Astrocyte (in vitro differentiated cells and primary cell): Measurements from ENCODE around the gene PIGB.

Experiments used
- EZH2 ChIP-seq: IDR thresholded peaks from 2 replicates; pipeline ENCODE4 v1.6.1; 2012; ENCODE audit warnings: mild to moderate bottlenecking, low read length, inconsistent platforms; ENCODE audit not compliant: insufficient read depth
- TF ChIP-seq, protein P1 (sequence below): IDR thresholded peaks from 2 replicates; pipeline ENCODE4 v1.5.1; 2011; ENCODE audit warnings: low read depth, mild to moderate bottlenecking, inconsistent platforms, low read length, moderate library complexity; ENCODE audit not compliant: insufficient read depth

GRCh38 chr15:55402707-55403106, 83.7 kb downstream of the PIGB start:
- TF ChIP-seq, protein P1, sequence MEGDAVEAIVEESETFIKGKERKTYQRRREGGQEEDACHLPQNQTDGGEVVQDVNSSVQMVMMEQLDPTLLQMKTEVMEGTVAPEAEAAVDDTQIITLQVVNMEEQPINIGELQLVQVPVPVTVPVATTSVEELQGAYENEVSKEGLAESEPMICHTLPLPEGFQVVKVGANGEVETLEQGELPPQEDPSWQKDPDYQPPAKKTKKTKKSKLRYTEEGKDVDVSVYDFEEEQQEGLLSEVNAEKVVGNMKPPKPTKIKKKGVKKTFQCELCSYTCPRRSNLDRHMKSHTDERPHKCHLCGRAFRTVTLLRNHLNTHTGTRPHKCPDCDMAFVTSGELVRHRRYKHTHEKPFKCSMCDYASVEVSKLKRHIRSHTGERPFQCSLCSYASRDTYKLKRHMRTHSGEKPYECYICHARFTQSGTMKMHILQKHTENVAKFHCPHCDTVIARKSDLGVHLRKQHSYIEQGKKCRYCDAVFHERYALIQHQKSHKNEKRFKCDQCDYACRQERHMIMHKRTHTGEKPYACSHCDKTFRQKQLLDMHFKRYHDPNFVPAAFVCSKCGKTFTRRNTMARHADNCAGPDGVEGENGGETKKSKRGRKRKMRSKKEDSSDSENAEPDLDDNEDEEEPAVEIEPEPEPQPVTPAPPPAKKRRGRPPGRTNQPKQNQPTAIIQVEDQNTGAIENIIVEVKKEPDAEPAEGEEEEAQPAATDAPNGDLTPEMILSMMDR = no peak
- no peak for TF ChIP-seq EZH2
